ES-I3 (cell line): Measurements from ENCODE around the gene SHC2.

Source experiments
- H3K36me3 ChIP-seq: 2 replicates; pipeline ENCODE4 v1.6.1; 2013; ENCODE audit warnings: mild to moderate bottlenecking, low read length, control low read depth, moderate library complexity; ENCODE audit not compliant: insufficient read depth
- H3K4me1 ChIP-seq: 2 replicates; pipeline ENCODE4 v1.6.1; 2013; ENCODE audit warnings: mild to moderate bottlenecking, control low read depth, low read length; ENCODE audit not compliant: insufficient read depth
- H3K9ac ChIP-seq: 2 replicates; pipeline ENCODE4 v1.6.1; 2013; ENCODE audit warnings: low read depth, mild to moderate bottlenecking, low read length, moderate library complexity
- H3K9me3 ChIP-seq: 2 replicates; pipeline ENCODE4 v1.6.1; 2013; ENCODE audit warnings: mild to moderate bottlenecking, low read length, moderate library complexity; ENCODE audit not compliant: control insufficient read depth, insufficient read depth

The SHC2 gene

DNA sequence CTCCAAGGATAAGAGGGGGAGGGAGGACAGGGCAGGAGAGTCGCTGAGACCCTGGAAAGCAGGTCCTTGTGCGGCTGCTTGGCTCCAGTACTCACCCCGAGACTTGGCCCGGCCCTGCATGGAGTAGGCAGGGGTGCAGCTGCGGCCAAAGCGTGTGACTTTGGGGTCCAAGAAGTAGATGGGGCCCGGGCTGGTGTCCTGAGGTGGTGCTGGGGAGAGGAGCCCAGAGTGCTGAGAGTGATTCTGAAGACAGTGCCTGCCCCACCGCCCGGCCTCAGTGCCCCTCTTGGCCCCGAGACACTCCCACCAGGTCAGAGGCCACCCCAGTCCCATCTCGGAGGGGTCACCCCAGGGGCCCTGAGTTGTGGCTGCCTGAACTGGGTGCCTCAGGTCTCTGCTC lies 6.7 kb upstream of the SHC2 start:
- Histone ChIP-seq H3K9ac (no peak overlapping the region), H3K36me3 (no peaks in the 10 kb centered on the region), H3K4me1 (no peaks in the 10 kb centered on the region), H3K9me3 (no peaks in the 10 kb centered on the region)

DNA sequence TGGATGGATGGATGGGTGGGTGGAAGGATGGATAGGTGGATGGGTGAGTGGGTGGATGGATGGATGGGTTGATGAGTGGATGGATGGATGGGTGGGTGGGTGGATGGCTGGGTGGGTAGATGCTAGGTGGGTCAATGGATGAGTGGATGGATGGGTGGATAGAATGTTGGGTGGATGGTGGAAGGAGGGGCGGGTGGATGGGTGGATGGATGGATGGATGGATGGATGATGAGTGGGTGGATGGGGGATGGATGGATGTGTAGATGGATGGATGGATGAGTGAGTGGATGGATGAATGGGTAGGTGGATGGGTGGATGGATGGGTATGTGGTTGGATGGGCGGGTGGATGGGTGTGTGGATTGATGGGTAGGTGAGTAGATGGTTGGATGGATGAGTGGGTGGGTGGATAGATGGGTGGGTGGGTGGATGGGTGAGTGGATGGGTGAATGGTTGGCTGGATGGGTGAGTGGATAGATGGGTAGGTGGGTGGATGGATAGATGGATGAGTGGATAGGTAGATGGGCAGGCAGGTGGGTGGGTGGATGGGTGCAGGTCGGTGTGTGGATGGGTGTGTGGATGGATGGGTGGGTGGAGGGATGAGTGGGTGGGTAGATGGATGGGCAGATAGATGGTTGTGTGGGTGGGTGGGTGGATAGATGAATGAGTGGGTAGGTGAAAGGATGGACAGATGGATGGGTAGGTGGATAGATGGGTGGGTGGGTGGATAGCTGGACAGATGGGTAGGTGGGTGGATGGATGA lies 4.4 kb upstream of the SHC2 start:
- Histone ChIP-seq H3K4me1 (no peaks in the 10 kb centered on the region), H3K36me3 (no peaks in the 10 kb centered on the region), H3K9me3 (no peaks in the 10 kb centered on the region), H3K9ac (no peak overlapping the region)

DNA sequence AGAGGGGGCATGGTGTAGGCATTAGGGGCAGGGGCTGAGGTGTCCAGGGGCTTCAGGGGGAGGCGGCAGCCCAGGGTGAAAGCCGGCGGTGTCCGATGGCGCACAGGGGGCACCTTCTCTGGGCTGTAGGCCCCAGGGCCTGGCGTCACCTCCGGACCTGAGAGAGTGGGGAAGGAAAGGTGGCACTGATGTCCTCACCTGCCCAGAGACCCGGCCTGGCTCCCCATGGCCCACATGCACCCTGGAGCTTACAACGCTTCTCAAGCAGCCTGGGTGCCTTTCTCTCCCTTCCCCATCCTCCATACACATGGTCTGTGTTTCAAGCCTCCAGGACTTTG lies 3.3 kb upstream of the SHC2 start:
- Histone ChIP-seq H3K9me3 (no peaks in the 10 kb centered on the region), H3K36me3 (no peaks in the 10 kb centered on the region), H3K4me1 (no peaks in the 10 kb centered on the region), H3K9ac (no peak overlapping the region)

DNA sequence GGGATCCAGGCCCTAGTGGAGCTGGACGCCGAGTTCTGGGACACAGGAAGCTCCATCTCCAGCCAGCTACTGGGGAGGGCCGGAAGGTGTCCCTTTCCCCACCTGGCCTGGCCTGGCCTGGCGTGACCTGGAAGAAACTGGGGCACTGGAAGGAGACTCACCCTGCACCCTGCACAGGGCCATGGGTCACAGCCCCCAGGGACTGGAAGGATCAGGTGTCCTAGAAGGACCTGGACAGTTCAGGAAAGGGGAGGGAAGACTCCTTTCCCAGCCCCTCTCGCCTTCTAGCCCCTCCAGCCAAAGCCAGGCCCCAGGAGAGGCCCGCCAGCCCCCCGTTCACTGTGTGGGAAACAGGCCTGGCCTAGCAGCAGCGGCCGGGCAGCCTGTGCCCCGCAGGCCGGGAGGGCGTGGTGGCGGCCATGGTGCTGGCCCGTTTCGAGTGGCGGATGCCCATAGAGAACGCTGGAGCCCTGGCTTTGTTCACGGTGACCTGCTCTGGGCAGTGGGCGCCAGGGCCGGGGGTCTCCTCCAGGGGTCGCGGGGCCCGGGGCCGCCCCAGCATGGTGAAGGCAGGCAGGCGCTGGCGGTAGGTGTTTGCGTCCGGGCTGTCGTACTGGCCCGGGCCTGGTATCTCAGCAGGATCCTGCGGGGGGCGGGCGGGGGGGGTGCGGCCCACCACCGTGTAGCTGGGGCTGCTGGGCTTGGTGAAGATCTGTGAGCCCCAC lies 2.8 kb upstream of the SHC2 start:
- Histone ChIP-seq H3K4me1 (no peaks in the 10 kb centered on the region), H3K9ac (no peak overlapping the region), H3K36me3 (no peaks in the 10 kb centered on the region), H3K9me3 (no peaks in the 10 kb centered on the region)

DNA sequence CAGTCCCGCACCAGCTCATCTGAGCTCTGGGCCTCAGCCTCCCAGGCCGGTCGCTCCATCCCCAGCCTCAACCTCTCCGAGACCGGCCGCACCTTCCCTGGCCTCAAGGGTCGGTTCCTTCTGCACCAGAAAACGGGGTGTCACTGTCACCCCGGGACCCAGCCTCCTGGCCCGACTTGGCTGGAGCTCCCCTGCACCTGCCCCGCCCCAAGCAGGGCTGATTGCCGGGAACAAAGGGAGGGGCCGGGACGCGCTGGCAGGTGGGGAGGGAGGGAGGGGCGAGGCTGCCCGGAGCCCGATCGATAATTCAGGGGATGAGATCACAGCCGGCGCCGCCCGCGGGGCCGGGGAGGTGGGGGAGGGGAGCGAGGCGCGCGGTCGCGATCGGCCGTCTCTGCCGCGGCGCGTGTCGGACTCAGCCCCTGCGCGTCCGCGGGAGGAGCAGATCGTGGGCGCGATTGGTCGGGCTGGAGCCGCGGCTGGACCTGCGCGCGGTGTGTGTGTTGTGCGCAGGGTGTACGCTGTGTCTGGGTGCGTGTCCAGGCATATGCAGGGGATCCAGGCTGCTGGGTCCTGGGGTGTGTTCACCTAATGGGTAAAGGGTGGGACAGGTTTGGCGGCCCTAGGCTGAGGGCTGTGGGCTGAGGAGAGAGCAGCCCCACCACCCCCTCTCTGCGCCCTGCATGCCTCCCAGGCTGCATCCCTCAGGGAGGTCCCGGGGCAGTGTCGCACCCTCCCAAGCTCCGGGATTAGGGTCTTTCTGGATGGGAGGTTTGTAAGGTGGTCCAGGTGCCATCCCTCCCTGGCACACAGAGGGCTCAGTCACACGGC lies 1.1 kb upstream of the SHC2 start:
- H3K36me3 ChIP-seq = no peaks in the 10 kb centered on the region
- no peaks in the 10 kb centered on the region for H3K9me3 ChIP-seq
- H3K4me1 ChIP-seq = no peaks in the 10 kb centered on the region
- H3K9ac ChIP-seq = peak overlapping the region; percentile 48; the same call in 1 of the 2 replicates

DNA sequence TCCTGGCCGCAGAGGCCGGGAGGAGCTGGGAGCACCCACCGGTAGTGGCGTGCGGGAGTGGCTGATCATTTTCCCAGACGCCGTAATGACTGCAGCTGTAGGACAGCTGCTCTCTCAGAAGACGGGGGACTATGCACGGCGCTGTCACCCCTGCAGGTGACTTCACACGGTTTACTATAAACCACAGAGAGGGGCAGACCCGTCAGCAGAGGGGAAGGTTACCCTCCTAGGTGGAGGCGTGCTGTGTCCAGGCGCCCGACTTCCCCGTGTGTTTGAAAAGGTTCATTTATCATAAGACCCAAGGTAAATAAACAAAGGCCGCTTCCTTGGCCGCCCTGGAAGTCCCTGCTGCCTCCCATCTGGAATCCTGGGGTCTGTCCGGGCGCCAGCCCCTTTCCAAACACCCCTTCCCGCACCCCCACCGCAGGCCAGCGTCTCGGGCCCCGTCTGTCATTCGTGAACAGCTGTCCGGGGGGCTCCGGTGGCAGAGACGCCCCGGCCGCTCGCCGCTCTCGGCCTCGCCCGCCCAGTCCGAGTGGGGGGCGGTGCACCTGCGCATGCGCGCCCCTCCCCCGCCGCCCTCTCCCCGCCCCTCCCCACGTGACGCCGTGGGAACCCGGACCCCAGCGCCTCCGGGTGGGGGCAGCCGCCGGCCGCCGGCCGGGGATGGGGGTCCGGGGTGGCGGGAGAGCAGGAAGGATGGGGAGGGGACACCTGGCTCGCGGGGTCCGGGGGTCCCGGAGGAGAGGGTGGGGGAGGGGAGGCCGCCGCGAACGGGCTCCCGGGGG lies 915 bp downstream of the SHC2 start:
- Histone ChIP-seq H3K36me3 (no peaks in the 10 kb centered on the region), H3K9ac (peak overlapping the region; percentile 89), H3K9me3 (no peaks in the 10 kb centered on the region), H3K4me1 (no peaks in the 10 kb centered on the region)

DNA sequence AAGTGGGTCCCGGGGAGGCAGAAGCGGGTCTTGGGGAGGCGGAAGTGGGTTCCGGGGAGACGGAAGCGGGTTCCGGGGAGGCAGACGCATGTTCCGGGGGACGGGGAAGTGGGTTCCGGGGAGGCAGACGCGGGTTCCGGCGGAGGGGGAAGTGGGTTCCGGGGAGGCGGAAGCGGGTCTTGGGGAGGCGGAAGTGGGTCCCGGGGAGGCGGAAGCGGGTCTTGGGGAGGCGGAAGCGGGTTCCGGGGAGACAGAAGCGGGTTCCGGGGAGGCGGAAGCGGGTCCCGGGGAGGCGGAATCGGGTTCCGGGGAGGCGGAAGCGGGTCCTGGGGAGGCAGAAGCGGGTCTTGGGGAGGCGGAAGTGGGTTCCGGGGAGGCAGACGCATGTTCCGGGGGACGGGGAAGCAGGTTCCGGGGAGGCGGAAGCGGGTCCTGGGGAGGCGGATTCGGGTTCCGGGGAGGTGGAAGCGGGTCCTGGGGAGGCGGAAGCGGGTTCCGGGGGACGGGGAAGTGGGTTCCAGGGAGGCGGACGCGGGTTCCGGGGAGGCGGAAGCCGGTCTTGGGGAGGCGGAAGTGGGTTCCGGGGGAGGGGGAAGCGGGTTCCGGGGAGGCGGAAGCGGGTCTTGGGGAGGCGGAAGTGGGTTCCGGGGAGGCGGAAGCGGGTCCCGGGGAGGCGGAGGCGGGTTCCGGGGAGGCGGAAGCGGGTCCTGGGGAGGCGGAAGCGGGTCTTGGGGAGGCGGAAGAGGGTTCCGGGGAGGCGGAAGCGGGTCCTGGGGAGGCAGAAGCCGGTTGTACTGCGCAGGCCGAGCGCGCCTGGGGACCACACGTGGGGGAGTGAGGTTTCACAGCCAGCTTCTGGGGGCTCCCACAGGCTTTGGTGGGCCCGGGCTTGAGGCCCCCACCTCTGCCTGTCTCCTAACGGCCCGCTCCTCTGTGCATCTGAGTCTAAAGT lies 2.5 kb downstream of the SHC2 start:
- H3K9me3 ChIP-seq = peaks cover 6% of the 10 kb centered on the region; the same call in 1 of the 2 replicates
- no peaks in the 10 kb centered on the region for H3K36me3 ChIP-seq
- H3K9ac ChIP-seq = no peak overlapping the region
- no peaks in the 10 kb centered on the region for H3K4me1 ChIP-seq

DNA sequence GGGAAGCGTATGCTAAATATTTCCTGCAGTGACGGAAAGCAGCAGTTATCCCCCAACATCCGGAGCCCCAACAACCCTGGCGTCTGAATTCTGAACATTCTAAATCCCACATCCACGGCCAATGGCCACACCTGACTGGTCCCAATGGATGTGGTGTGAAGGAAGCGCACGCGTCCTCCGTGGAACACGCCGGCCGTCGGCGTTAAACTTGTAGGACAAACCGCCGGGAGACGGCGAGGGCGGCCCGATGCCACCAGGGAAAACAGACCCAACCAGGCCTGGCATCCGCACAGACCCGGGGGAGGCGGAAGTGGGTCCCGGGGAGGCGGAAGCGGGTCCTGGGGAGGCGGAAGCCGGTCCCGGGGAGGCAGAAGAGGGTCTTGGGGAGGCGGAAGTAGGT lies 3.2 kb downstream of the SHC2 start:
- no peaks in the 10 kb centered on the region for H3K36me3 ChIP-seq
- H3K4me1 ChIP-seq = no peaks in the 10 kb centered on the region
- peaks cover 6% of the 10 kb centered on the region; the same call in 1 of the 2 replicates for H3K9me3 ChIP-seq
- no peak overlapping the region for H3K9ac ChIP-seq

DNA sequence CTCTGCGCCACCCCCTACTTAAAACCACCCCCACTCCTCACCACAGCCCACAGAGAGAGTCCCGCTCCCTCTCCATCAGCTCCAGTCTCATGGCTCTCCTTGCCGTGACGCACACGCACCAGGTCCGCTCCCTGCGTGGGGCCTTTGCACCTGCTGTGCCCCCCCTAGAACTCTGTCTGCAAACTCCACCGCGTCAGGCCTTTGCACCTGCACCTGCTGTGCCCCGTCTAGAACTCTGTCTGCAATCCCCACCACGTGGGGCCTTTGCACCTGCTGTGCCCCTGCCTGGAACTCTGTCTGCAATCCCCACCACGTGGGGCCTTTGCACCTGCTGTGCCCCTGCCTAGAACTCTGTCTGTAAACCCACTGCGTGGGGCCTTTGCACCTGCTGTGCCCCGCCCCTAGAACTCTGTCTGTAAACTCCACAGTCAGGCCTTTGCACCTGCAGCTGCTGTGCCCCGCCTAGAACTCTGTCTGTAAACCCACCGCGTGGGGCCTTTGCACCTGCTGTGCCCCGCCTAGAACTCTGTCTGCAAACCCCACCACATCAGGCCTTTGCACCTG lies 4.2 kb downstream of the SHC2 start:
- peaks cover 6% of the 10 kb centered on the region; the same call in 1 of the 2 replicates for H3K9me3 ChIP-seq
- H3K9ac ChIP-seq = no peak overlapping the region
- H3K4me1 ChIP-seq = no peaks in the 10 kb centered on the region
- H3K36me3 ChIP-seq = no peaks in the 10 kb centered on the region

DNA sequence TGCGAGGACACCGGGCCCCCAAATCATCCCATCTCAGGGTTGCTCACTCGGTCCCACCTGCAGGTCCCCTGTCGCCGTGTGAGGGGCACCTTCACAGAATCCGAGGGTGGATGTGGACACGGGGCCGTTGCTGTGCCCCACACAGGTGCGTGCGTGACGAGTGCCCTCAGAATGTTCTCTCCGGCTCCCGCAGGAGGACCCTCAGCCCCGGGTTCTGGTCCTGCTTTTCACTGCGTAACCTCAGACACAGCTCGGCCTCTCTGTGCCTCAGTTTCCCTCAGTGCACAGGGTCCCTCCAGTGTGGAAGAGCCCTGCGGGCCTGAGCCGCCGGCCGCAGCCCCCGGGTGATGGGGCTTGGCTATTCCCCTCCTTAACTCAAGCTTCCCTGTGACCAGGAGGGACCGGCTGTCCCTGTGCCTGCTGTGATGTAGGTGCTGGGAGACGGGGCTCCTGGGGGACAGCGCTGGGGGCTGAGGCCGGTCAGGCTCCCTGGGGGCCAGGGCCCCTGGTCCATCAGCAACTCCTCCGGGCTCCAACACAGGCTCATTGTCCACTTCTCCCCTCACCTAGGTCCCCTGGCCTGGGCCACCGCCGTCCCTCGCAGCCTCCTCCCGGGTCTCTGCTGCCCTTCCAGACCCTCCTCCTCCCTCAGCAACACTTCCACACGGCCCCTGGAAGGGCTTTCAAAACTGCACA lies 4.8 kb downstream of the SHC2 start:
- Histone ChIP-seq H3K36me3 (no peaks in the 10 kb centered on the region), H3K9ac (no peak overlapping the region), H3K4me1 (no peaks in the 10 kb centered on the region), H3K9me3 (peaks cover 6% of the 10 kb centered on the region; the same call in 1 of the 2 replicates)

DNA sequence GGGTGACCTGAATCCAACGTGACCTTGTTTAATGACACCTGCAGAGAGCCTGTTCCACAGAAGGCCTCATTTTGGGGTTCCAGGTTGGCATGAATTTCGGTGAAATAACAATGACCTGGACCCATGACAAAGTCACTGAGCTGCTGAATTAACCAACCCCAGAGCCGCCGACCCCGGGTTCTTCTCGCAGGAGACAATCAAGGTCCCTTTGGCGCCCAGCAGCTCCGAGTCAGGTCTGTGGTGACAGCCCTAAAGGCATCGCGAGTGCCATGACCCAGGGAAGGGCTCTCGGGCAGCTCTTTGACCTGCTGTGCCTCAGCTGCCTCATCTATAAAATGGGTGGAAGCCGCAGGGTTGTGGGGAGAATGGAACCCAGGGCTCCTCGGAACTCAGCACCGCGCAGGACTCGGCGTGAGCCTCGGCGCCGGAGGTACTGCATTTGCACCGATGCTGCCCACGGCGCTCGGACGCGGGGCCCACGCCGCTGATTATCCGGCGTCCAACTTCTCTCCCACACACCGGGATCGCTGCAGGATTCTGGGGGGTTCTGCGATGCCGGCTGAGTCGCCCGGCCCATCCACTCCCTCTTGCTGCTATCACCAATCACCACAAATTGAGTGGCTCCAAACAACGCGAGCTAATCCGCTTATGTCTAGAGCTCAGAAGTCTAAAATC lies 5.7 kb downstream of the SHC2 start:
- Histone ChIP-seq H3K9me3 (peaks cover 6% of the 10 kb centered on the region; the same call in 1 of the 2 replicates), H3K36me3 (no peaks in the 10 kb centered on the region), H3K9ac (no peak overlapping the region), H3K4me1 (no peaks in the 10 kb centered on the region)

DNA sequence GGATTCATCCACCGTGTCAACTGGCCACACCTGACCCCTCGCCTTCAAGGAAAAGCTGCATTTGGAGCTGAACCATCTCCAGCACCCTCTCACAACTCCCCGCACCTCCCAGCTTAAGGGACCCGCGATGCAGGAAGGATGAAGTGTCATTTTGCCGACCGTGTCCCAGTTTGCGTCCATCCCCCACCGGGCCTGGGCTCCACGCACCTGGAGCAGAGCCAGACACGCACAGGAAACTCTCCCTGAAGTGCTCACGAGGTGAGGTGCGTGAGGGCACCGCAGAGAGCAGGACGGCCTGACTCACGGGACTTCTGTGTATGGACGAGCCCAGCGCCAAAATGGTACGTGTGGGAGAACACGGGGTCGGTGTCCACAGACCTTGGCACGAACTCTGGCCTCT lies 7.2 kb downstream of the SHC2 start:
- H3K9ac ChIP-seq = no peak overlapping the region
- no peaks in the 10 kb centered on the region for H3K4me1 ChIP-seq
- H3K9me3 ChIP-seq = peaks cover 6% of the 10 kb centered on the region; the same call in 1 of the 2 replicates
- no peaks in the 10 kb centered on the region for H3K36me3 ChIP-seq
